Loucy (cell line): ENCODE measurements around the gene SOX8.

Source experiments
- EZH2phosphoT487 ChIP-seq: fragments of 200-600 bp; IDR thresholded peaks from 2 replicates; pipeline ENCODE4 v1.6.1; 2018; ENCODE audit warnings: antibody characterized with exemption, mild to moderate bottlenecking, moderate library complexity, borderline replicate concordance
- TF ChIP-seq, protein P1 (sequence below): fragments of 200-600 bp; sonication (generic); conservative IDR thresholded peaks from 2 replicates; pipeline ENCODE4 v1.5.1; 2014; ENCODE audit warnings: mild to moderate bottlenecking, antibody characterized with exemption, low read length

DNA sequence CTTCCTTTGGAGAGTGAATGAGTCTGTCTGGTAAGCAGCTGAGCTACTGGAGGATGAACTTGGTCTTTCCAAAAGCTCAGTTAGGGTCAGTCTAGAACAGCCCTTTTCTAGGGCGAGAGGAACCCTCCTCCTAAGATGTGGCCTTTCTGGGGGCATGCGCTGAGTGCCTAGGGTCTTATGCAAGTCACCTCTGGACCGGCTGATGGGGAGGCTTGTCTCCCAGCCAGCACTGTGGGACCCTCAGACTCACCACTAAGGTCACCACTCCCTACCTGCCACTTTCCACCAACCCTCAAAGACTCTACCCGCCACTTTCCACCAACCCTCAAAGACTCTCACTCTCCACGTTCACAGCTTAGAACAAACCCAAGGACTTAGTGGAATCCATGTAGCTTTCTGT is 37.6 kb upstream of the SOX8 start:
- TF ChIP-seq, protein P1, sequence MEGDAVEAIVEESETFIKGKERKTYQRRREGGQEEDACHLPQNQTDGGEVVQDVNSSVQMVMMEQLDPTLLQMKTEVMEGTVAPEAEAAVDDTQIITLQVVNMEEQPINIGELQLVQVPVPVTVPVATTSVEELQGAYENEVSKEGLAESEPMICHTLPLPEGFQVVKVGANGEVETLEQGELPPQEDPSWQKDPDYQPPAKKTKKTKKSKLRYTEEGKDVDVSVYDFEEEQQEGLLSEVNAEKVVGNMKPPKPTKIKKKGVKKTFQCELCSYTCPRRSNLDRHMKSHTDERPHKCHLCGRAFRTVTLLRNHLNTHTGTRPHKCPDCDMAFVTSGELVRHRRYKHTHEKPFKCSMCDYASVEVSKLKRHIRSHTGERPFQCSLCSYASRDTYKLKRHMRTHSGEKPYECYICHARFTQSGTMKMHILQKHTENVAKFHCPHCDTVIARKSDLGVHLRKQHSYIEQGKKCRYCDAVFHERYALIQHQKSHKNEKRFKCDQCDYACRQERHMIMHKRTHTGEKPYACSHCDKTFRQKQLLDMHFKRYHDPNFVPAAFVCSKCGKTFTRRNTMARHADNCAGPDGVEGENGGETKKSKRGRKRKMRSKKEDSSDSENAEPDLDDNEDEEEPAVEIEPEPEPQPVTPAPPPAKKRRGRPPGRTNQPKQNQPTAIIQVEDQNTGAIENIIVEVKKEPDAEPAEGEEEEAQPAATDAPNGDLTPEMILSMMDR = no peak
- no peak for TF ChIP-seq EZH2phosphoT487
